Stimulated activated CD8-positive, alpha-beta memory T cell treated with anti-CD3 and anti-CD28 coated beads, Interleukin-15, amount 100 ng/mL, for 4 hours (primary cell): Measurements from ENCODE around the gene RADIL.

Experiments used
- DNase-seq, 2 donors: peaks; one replicate each; pipeline ENCODE4 v3.0.0-alpha.2; 2020; ENCODE audit warnings: low read depth in 2 of 2

RADIL gene

DNA sequence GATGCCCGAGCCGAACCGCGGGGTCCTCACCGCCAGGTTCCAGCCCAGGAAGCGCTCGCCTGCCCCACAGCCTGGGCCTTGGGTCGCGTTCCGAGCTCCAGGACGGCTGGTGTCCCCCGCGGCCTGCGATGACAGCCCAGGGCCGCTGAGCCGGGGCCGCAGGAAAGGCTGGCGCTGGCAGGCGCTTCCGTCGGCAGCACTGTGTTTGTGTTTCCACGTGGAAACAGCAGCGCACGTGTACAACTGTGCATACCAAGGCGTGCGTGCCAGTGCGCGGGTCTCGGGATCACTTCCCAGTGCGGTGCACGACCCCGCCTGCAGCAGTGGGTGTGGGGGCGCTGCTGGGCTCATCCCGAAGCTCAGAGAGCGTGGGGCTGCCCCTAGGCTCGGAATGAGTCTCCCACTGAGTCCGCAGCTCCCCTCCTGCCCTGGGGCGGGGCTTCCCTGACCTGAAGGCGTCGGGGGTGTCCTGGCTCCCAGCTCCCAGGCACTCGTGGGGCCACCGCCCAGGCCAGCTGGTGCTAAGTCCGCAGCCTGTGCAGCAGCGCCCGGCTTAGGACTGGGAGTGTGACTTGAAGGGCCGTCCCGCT is 90.9 kb downstream of the RADIL start:
- DNase-seq = no peak

DNA sequence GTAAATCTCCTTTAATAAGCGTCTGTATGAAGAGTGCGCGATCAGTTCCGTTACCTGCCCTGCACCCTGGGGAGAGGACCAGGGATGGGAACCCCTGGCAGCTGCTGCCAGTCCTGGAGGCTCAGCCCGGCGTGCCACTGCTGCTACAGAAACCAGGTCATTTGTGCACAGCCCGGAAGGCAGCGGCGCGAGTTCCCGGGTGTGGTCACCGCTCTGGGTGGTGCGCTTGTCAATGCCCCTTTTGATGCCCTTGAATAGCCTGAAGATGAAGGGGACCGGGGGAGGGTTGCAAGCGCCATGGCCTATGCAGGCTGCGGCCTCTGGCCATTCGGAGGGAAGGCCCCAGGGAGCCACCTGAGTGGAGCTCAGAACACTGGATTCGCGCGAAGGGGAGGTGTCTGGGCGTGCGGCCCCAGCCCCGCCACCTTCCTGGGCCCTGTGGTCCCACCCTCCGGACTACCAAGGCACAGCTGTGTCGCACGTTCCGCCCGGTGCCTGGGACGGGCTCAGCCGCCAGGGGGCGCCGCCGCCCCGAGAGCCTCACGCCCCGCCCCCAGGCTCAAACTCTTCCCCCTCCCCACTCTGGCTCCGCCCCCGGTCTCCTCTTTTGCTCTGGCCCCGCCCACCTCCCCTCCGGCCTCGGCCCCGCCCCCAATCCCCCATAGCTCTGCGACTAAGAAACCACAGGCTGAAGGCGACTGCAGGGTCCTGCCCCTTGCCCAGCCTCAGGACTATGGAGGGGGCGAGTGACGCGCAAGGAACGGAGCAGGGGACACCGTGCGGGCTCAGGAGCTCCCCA is 91.6 kb downstream of the RADIL start:
- DNase-seq = peak; percentile 53 to 55

DNA sequence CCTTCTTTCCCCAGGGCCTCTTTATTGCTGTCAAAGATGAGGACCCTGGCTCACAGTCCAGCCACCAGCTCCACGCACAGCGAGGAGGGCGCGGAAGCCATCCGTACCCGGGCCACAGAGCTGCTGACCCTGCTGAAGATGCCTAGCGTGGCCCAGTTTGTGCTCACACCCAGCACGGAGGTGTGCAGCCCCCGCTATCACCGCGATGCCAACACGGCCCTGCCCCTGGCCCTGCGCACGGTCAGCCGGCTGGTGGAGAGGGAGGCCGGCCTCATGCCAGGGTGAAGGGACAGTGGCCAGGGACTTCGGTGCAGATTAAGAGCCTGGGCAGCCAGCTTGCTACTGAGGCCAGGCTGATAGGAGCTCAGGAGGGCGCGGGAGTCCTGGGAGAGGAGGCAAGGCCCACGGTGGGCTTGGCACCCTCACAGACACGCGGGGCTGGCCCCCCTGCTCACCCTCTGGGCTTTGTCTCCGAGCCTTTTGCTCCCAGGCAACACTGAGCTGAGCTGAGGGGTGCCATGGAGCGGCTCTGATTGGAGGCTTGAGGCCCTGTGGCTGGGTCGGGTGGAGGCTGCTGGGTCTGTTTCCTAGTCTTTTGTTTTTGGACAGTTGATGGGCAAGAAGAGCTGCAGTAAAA is 92.3 kb downstream of the RADIL start:
- no peak for DNase-seq

DNA sequence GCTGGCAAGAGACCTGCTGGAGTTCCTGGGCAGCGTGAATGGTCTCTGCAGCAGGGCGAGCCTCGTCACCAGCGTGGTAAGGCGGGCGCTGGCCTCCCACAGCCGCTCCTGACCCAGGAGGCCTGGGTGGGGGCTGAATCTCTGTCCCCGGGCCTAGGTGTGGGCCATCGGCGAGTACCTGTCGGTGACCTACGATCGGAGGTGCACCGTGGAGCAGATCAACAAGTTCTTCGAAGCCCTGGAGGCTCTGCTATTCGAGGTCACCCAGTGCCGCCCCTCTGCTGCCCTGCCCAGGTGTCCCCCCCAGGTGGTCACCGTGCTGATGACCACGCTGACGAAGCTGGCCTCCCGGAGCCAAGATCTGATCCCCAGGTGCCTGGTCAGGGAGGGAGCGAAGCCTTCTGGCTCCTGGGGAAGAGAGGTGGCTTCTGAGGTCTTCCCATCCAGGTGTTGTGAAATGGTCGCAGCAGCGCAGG is 93.0 kb downstream of the RADIL start:
- no peak for DNase-seq

DNA sequence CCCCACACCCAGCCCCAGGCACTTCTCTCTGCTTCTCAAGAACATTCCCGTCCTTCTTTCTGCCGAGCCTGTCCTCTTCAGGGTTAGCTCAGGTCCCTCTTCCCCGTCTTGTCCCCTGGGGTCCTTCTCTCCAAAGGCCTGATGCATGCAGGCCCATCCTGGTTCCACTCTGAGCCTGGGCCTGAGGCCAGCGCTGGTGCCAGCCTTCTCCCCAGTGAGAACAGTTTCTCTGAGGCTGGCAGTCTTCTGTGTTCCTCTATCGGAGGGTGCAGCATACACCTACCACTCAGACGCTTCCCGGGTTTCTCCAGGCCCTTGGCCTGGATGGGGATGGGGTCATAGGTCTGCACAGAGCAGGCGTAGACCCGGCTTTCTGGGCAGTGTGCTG is 93.4 kb downstream of the RADIL start:
- DNase-seq = no peak

DNA sequence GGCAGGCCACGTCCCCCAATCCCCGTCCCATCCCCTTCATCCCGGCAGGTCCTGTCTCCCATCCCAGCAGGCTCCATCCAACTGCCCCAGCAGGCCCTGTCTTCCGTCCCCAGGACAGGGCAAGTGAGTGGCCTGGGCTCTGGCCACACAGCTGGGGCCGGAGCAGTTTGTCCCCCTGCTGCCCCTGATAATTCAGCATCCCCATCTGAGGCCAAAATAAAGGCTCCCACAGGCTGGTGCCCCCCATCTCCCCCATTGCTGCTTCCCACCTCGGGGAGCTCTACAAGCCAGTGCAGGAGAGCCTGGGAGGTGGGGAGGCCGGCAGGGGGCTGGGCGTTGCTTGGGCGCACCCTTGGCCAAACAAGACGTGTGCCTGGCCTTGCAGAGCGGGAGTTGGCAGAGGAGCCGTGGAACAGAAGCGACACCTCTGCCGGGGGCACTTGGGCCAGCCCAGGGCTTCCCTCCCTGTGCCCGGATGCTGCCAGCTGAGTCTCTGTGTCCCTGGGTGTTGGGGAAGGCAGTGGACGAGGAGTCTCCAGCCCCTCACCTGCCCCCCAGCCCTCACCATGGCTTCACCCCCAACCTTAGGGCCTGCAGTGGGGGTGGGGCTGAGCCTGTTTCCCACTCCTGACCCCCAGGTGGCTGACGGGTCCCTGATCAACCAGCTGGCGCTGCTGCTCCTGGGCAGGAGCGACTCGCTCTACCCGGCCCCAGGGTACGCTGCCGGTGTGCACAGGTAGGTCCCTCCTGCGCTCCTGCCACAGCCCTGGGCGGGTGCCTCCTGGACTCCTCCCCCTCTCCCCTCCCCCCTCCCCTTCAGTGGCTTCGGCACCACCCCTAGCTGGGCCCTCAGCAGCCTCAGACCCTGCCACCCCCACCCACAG is 94.1 kb downstream of the RADIL start:
- no peak for DNase-seq

DNA sequence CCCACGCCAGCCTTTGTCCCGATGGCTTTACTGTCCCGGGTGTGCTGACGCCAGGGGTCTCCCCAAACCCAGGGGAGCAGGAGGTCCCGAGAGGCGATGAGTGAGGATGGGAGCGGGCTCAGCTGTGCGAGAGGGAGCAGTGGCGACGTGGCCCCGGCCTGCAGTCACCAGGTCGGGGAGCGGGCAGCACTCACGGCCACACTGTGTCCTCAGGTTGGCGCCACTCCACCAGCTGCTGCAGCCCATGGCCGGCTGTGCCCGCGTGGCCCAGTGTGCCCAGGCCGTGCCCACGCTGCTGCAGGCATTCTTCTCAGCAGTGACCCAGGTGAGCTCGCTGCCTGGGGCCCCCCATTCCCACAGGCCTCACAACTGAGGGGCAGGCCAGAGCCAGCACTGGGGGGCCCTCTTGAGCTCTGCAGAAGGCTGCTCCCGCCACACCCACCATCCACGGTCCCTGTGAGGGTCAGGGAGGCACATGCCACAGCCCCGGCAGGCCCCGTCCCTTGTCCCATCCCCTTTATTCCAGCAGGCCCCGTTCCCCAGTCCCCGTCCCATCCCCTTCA is 94.8 kb downstream of the RADIL start:
- DNase-seq = no peak

DNA sequence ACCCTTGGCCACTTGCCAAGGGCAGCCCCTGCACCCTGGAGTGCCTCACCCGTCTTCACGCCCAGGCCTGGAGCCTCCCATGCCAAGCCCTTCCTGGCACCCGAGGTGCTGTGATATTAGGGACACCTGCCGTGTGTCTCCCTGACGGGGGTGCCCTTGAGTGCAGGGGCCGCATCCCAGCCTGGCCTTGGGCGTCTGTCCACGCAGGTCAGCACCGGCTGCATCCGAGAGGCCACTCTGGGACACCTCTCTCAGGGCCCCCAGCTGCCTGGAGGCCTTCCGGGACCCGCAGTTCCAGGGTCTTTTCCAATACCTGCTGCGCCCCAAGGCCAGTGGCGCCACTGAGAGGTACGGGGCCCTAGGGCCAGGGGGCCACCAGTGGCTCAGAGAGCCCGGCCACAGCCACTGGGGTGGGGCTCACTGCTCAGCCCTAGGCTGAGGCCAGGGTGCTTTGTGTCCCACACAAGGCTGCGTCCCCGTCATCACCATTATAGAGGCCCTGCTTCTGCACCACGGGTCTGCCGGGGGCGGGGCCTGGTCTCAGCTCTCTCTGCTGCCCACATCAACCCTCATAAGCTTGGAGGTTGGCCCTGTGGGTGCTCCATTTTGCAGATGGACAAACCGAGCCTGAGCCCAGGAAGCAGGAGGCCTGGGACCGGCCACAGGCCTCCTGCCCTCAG is 95.4 kb downstream of the RADIL start:
- no peak for DNase-seq

DNA sequence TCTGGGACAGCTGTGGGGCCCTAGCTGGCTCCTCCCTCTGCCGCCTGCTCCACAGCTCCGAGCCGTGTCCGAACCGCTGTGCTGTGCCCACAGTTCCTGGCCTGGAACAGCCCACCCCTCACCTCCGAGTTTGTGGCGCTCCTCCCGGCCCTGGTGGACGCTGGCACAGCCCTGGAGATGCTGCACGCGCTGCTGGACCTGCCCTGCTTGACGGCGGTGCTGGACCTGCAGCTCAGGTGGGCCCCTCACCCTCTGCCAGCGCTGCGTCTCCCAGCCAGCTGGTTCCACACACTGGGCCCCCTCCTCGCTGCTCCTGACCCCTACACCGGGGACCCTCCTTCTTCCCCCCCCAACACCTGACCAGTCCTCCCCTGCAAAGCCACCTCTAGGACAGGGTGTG is 96.0 kb downstream of the RADIL start:
- no peak for DNase-seq

DNA sequence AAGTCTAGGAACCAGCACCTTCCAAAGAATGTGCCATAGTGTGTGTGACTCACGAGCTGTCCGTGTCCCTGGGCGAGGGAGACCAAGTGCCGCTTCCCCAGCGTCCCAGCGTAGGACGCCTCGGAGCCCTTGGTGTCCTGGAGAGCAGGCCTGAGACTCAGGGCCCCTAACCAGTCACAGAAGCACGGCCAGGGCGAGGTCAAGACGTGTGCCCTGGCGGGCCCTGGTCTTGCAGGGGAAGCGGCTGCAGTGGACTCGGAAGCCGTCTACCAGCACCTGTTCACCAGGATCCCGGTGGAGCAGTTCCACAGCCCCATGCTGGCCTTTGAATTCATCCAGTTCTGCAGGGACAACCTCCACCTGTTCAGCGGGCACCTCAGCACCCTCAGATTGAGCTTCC is 97.5 kb downstream of the RADIL start:
- no peak for DNase-seq

DNA sequence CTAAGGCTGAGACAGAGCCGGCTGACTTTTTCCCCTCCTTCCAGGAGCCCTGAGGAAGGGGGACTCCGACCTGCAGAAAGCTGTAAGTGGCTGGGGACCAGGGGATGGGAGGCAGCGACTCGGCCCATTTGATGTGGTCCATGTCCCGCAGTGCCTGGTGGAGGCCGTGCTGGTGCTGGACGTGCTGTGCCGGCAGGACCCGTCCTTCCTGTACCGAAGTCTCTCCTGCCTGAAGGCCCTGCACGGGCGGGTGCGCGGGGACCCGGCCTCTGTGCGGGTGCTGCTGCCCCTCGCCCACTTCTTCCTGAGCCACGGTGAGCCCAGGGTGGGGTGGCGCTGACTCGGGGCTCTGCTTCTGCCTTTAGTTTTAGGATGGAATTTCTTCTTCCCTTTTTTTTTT is 98.1 kb downstream of the RADIL start:
- no peak for DNase-seq

DNA sequence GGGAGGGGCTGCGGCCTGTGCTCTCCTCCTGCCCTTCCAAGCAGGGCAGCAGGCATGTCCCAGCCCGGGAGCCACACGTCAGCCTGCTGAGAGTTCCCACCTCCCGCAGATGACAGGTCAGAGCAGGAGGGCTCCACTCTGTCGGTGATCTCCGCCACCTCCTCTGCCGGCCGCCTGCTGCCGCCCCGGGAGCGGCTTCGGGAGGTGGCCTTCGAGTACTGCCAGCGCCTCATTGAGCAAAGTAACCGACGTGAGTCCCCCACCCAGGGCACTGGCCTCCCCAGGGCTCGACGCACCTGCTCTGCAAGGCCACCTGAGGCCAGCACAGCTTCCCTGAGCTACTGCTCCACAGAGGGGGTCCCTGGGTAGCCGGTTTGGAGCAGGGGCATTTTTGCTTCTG is 98.7 kb downstream of the RADIL start:
- DNase-seq = no peak

DNA sequence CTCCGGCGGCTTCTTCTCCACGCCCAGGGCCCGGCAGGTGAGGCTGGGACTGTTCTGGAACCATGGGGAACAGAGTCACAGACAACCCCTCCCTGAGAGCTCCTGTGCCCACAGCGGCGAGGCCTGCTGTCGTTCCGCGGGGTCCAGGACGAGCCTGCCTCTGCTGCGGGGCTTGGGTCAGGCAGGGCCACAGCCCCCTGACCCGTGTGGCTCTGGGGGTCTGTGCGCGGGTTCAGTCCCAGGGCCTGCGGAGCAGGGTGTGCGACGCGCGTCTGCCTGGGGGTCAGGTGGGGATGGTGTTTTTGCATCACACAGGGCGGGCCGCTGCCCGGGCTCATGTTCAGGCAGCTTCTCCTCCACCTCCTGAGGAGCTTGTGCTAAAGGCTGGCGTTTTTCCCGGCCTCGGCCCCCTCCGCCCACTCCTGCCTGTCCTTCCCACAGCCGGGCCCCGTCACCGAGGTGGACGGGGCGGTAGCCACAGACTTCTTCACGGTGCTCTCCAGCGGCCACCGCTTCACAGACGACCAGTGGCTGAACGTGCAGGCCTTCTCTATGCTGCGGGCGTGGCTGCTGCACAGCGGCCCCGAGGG is 99.7 kb downstream of the RADIL start:
- DNase-seq = no peak

DNA sequence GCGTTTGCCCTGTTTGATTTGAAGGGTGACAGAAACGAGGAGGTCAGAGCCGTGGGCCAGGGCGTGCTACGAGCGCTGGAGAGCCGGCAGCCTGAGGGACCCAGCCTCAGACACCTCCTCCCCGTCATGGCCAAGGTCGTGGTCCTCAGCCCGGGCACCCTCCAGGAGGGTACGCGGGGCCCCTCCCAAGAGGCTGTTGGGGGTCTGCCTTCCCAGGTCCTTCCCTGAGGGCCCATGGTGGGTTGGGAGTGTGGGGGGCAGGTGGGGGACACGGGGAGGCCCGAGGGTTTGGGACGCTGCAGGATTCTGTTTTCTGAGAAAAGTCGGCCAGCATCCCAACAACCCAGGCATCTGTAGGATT is 100.2 kb downstream of the RADIL start:
- DNase-seq = no peak

DNA sequence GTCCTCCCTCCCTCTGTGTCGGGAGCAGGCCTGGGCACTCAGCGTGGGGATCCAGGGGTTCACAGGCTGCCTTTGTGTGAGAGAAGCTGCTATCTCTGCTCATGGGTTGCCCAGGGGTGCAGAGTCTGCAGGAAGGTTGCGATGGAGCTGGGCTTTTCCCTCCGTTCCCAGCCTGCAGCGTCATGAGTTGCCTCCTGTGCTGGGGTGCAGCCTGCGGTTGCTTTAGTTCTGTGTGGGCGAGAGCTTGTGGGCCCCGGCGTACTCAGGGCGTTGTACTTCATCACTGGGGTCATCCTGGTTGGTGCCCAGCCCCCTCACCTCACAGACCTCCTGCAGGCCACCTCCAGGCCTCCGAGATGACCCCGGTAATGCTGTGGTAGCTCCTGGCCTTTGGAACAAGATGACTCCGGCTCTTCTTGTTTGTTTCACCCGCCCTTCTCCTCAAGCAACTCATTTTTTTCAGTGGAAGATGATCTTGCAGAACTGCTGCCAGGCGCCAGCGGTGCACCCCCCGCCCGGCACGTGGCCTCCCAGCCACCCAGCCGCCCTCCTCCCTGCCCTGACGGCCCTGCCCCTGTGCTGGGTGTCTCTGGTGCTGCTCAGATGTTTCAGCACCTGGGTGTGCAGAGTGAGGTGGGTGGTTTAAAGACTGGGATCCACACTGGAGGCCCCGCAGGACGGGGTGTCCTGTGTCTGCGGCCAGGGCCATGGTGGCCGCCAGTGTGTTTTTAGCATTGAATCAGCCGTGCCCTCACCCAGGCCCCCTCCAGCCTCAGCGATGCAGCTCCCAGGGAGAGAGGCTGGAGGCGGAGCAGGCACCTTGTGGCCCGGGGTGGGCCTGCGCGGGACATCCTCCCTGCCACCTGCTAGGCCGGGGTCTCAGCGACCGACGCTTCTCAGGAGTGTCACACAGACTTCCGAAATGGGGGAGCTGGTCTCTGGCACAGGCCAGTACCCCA is 100.9 kb downstream of the RADIL start:
- DNase-seq = no peak

DNA sequence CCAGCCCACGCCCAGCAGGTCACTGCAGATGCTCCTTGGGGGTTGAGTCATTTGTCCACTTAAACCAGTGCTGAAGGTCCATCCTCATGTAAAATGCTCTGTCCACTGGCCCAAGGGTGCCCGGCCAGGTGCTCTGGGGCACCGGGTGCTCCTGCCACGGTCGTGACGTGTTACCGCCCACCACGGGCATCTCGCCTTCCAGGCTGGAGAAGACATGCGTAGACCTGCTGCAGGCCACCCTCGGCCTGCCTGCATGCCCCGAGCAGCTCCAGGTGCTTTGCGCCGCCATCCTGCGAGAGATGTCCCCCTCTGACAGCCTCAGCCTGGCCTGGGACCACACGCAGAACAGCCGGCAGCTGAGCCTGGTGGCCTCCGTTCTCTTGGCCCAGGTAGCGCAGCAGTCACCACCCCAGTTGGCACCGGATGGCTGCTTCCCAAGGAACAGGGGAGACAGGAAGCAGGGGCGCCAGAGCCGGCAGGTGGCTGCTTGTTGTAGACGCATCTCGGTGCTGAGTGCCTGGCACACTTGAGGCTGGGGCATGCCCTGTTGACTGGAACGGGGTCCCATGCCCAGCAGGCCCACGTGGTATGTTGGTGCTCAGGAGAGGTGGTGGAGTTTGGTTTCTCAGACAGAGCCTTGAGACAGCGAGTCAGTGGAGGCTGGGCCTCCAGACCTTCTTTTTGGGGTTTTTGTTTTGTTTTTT is 102.0 kb downstream of the RADIL start:
- DNase-seq = no peak

DNA sequence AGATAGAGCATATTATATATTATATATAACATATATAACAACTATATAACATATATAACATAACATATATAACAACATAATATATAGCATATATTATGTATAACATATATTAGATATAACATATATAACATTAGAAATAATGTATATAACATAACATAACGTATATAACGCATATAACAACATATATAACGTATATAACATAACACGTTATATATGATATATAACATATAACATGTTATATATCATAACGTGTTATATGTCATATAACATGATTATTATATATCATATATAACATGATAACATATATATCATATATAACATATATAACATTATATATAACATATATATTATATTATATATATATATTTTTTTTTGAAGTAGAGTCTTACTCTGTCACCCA is 104.4 kb downstream of the RADIL start:
- no peak for DNase-seq

DNA sequence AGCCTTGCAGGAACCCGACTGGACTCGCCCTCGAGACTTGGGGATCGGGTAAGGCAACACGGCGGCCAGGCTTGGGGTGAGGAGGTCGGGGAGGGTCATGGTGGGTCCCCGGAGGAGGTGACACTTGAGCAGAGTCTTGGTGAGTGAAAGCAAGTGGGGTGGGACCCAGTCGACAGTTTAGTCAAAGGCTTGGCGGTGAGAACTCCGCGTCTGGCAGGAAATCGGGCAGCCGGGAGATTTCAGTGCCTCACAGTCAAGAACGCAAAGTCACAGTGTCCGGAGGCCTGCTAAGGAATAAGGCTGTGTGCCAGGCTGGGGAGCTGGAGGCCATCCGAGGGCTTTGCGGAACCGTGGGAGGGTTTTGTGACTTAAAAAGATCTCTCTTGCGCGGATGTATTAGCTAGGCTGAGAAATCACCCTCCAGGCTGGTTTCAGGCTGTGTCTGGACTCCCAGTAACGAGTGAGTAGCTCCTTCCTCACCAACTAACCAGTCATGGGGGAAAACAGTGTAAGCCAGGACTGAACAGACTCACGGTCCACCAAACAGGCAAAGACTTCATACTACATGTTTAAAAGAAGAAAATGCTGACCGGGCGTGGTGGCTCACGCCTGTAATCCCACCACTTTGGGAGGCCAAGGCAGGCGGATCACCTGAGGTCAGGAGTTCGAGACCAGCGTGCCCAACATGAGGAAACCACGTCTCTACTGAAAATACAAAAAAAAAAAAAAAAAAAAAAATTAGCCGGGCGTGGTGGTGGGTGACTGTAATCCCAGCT is 107.5 kb downstream of the RADIL start:
- peak; percentile 13 for DNase-seq
